Stimulated activated CD4-positive, alpha-beta T cell treated with anti-CD3 and anti-CD28 coated beads, Interleukin-12 subunit alpha, Interleukin-12 subunit beta, amount 100 ng/mL, for 24 hours (primary cell): ENCODE data around the gene TAF1D.
"Not testable (repeated sequence)": the region's sequence is repeated elsewhere in the genome, so short reads cannot be mapped to it uniquely, and the experiment has no call there.

Source experiments
- DNase-seq, 2 experiments: peaks; one replicate each; pipeline ENCODE4 v3.0.0-alpha.2; 2020; ENCODE audit warnings: low read depth in 2 of 2

The TAF1D gene

GRCh38 chr11:93741094-93741881 lies at the start of gene TAF1D, which contains the start of gene C11orf54:
Gene TAF1D, minus strand, starts transcription at chr11:93741495. Its CDS starts 2,191 bp downstream, at chr11:93739304.
Gene C11orf54, plus strand, starts transcription at chr11:93741672. Its CDS starts 5,722 bp downstream, at chr11:93747394.
- peak; percentile 92 for DNase-seq

- peak in 1 of 2 experiments; percentile 8 for DNase-seq
These were observed 43.7 kb upstream of the TAF1D start for GRCh38 chr11:93784935-93785360.

GRCh38 chr11:93784145-93784934 lies 43.0 kb upstream of the TAF1D start, which contains the start of gene MED17:
Gene MED17, plus strand, starts transcription at chr11:93784282. Its CDS starts 232 bp downstream, at chr11:93784514.
- peak; percentile 85 to 88 for DNase-seq

GRCh38 chr11:93783765-93784144 lies 42.5 kb upstream of the TAF1D start:
- no peak for DNase-seq

- no peak for DNase-seq
These were observed 42.1 kb upstream of the TAF1D start for GRCh38 chr11:93783362-93783761.

- DNase-seq = no peak
These were observed 34.0 kb upstream of the TAF1D start for GRCh38 chr11:93775289-93775688.

- not testable (repeated sequence) for DNase-seq
These were observed 33.3 kb upstream of the TAF1D start for GRCh38 chr11:93774560-93774959.

GRCh38 chr11:93773601-93774200 lies 32.4 kb upstream of the TAF1D start:
- DNase-seq = no peak

GRCh38 chr11:93773045-93773477 lies 31.8 kb upstream of the TAF1D start:
- no peak for DNase-seq

GRCh38 chr11:93772123-93772522 lies 30.8 kb upstream of the TAF1D start:
- no peak for DNase-seq

GRCh38 chr11:93770160-93770559 lies 28.9 kb upstream of the TAF1D start:
- DNase-seq = no peak

- DNase-seq = no peak
These were observed 25.7 kb upstream of the TAF1D start for GRCh38 chr11:93767018-93767417.

GRCh38 chr11:93766504-93766903 lies 25.2 kb upstream of the TAF1D start:
- DNase-seq = no peak

GRCh38 chr11:93765551-93765950 lies 24.3 kb upstream of the TAF1D start:
- DNase-seq = no peak

- DNase-seq = no peak
These were observed 20.6 kb upstream of the TAF1D start for GRCh38 chr11:93761910-93762309.

GRCh38 chr11:93759123-93759522 lies 17.8 kb upstream of the TAF1D start:
- not testable (repeated sequence) for DNase-seq

- DNase-seq = no peak
These were observed 16.9 kb upstream of the TAF1D start for GRCh38 chr11:93757924-93758865.

- no peak for DNase-seq
These were observed 16.0 kb upstream of the TAF1D start for GRCh38 chr11:93757301-93757700.

- DNase-seq = no peak
These were observed 15.5 kb upstream of the TAF1D start for GRCh38 chr11:93756748-93757147.

- DNase-seq = no peak
These were observed 11.9 kb upstream of the TAF1D start for GRCh38 chr11:93753241-93753640.

GRCh38 chr11:93751001-93751400 lies 9.7 kb upstream of the TAF1D start:
- no peak for DNase-seq
